GM12872 (cell line): ENCODE measurements around the gene CECR2.

ENCODE experiments used
- TF ChIP-seq, protein P1 (sequence below): IDR thresholded peaks from 3 replicates; pipeline ENCODE4 v1.5.1; 2011; ENCODE audit warnings: low read depth, mild to moderate bottlenecking, low read length, moderate library complexity; ENCODE audit not compliant: insufficient read depth

CECR2 gene

DNA sequence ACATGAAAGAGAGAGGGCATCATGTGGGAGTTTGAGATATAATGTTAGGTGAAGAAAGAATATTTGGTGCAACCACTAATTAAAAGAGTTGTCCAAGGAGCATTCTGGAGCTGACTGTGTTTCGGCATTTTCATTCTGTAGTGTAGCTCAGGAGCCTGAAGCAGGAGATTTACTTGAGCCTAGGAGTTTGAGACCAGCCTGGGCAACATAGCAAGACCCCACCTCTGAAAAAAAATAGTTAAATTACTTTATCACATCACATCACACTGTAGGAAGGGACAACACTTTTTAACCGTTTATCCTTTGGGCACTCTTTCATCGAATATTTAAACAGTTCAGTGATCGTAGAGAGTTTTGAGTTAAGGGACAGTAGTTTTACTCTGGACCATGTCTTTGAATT, 143.7 kb downstream of the CECR2 start:
- TF ChIP-seq, protein P1, sequence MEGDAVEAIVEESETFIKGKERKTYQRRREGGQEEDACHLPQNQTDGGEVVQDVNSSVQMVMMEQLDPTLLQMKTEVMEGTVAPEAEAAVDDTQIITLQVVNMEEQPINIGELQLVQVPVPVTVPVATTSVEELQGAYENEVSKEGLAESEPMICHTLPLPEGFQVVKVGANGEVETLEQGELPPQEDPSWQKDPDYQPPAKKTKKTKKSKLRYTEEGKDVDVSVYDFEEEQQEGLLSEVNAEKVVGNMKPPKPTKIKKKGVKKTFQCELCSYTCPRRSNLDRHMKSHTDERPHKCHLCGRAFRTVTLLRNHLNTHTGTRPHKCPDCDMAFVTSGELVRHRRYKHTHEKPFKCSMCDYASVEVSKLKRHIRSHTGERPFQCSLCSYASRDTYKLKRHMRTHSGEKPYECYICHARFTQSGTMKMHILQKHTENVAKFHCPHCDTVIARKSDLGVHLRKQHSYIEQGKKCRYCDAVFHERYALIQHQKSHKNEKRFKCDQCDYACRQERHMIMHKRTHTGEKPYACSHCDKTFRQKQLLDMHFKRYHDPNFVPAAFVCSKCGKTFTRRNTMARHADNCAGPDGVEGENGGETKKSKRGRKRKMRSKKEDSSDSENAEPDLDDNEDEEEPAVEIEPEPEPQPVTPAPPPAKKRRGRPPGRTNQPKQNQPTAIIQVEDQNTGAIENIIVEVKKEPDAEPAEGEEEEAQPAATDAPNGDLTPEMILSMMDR, result no peak

DNA sequence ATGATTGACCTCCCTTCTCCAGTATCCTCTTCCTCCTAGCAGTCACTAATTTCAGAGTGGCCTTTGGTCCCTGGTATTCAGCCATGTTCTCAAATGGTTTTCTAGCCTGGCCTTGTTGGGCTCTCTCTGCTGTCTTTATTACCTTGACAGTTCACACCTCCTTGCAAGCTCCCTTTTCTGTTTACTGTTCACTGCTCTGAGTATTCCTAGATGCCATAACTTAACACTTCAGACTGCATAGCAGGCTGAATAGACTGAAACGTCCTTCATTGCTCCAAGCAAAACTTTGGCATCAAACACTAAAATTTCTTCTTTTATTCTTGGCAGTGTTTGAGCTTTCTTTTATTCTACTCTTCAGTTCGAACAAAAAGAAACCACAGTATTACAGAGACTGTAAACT, 144.4 kb downstream of the CECR2 start:
- TF ChIP-seq, protein P1, result no peak

- TF ChIP-seq, protein P1, result no peak
Observed at GRCh38 chr22:17514084-17514483, 144.8 kb downstream of the CECR2 start.

- TF ChIP-seq, protein P1, result no peak
Observed at GRCh38 chr22:17518406-17518805, 149.1 kb downstream of the CECR2 start.

DNA sequence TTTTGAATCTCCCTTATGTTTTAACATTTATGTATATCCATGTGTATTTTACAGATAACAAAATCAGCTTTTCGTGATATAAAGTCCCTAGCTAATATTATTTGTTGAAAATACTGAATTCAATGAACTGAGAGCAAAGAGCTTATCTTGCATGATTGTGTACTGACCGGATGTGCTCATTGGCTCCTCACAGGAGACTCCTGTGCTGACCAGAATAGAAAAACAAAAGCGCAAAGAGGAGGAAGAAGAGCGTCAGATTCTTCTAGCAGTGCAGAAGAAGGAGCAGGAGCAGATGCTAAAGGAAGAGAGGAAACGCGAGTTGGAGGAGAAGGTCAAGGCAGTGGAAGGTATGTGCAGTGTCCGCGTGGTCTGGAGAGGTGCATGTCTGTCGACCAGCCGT, 154.7 kb downstream of the CECR2 start:
- TF ChIP-seq, protein P1, result no peak

GRCh38 chr22:17536269-17536668, 167.0 kb downstream of the CECR2 start:
- TF ChIP-seq, protein P1, result no peak

GRCh38 chr22:17537155-17537554, 167.9 kb downstream of the CECR2 start:
- TF ChIP-seq, protein P1, result no peak

DNA sequence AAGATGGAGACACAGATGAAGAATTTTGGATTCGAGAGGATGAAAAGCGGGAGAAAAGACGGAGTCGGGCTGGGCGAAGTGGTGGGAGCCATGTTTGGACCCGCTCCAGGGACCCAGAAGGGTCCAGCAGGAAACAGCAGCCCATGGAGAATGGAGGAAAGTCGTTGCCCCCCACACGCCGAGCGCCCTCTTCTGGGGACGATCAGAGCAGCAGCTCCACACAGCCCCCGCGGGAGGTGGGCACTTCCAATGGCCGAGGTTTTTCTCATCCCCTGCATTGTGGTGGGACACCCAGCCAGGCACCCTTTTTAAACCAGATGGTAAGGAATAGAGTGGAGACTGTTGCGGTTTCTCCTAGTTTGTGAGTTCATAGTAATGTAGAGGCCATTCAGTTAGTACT, 171.2 kb downstream of the CECR2 start:
- TF ChIP-seq, protein P1, result peak; percentile 19; the same call in 1 of the 3 replicates
